CD4-positive, alpha-beta T cell treated with Interleukin-10 for 1 hour (primary cell): ENCODE results near the gene NFIB.

Experiments
- DNase-seq: peaks from one replicate; pipeline ENCODE4 v3.0.0-alpha.2; 2020

Gene NFIB

DNA sequence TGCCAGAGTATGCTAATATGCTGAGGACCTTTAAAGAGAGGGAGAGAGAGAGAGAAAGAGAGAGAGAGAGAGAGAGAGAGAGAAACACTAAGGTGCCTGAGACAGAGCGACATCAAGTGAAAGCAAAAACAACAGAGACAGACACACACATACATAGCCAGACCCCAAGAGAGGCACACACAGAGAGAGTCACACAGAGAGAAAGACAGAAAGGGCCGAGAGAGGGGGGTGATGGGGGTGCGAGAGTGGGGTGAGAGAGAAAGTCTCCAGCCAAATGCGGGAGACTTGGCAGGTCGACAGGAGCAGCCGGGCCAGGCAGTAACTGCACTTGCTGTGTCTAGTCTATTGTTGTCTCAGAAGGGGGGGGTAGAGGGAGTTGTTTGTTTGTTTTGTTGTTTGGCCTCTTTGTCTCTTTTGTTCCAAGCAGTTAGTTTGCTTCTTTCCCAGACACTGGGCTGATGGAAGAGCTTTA lies 30.1 kb upstream of the NFIB start:
- DNase-seq, result no peak

DNA sequence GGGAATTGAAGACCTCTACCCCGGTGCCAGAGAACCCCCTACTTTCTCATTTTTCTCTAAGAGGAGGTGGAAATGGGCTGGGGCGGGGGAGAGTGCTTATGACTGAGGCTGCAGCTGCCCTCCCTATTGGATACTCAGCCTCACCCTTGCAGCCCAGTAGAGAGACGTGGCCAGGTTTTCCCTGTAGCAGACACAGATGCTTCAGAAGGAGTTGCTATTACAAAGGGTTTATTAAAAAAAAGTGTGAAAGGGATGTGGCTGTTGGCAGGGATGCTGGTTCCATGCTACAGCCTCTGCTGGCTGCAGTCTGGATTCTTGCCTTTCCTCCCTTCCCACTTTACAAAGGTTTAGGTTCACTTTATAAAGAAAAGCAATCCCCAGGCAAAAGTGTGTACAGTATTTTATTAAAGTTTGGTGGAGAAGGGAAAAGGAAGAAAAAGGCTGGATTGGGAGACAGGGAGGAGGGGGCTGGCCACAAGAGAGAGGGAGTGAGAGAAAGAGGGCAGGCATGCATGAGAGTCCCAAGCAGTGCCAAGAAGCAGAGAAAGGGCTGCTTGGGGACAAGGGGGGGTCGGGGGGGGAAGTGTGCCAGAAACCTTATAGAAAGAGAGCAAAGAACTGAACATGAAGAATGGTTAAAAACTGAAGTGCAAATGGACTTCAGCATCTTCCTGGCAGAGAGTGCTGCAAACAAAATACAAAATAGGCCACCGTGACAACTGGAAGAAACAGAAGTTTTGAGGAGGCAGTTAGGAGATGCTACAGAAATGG lies 29.5 kb upstream of the NFIB start:
- no peak for DNase-seq

DNA sequence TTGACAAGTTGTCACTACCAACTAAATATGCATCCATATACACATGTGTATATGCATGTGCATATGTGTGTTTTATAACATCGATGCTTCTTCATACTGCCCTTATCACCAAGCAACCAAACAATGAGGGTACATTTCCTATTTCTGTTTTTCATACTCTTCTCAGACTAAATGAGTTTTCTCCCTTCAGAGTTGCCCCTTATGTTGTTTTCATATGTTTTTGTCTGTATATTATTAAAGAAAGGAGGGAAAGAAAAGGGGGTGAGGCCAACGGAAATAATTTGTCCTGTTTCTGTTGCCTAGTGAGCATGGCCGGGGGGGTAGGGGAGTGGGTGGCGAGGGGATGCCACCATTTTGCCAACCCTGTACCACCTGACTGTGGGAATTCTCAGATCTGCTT lies 28.8 kb upstream of the NFIB start:
- no peak for DNase-seq

DNA sequence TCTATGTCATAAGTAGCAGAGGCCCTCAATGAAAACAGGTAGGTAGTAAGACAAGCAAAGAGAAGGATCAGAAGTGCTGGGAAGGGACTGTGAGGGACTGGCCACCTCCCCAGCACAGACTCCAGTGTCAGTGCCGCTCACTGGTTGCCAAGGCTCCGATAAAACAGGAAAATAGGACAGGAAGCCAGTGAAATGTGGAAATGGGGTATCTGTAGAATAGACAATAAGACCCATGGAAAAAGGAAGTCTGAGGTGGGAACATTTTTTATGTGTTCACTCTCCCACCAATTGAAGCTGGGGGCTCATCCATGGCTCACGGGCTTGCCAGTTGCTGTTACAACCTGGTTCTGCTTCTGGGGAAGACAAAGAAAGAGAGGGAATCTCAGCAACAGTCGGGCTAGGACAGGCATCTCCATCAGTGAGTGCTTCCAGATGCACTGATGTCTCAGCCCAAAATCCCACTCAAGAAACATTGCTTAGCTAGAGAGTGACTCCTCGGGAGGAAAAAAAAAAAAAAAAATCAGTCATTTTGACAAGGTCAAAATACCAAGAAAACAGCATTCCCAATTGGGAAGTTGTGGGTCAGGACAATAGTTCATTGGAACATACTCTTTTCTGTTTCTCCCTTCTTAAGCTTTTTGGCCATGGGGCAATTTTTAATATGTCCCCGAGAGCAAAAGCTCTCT lies 27.6 kb upstream of the NFIB start:
- DNase-seq, result no peak

DNA sequence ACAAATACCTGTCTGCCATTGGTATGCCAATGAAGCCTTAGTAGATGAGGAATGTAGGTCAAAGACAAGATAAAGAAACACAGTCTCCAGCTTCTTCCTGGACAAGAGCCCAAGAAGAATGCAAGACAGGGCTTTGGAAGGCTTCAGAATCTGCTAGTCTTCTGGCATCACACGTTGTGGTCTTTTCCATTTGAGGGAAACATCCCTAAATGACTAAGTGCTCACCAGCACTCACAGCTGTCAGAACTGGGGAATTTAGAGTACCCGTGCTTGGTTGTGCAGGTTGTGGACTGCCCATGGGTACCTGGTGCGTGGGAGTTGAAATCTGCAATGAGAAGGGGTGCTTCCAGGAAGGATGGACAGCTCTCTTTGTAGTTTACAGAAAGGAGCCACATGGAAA lies 27.1 kb upstream of the NFIB start:
- no peak for DNase-seq

DNA sequence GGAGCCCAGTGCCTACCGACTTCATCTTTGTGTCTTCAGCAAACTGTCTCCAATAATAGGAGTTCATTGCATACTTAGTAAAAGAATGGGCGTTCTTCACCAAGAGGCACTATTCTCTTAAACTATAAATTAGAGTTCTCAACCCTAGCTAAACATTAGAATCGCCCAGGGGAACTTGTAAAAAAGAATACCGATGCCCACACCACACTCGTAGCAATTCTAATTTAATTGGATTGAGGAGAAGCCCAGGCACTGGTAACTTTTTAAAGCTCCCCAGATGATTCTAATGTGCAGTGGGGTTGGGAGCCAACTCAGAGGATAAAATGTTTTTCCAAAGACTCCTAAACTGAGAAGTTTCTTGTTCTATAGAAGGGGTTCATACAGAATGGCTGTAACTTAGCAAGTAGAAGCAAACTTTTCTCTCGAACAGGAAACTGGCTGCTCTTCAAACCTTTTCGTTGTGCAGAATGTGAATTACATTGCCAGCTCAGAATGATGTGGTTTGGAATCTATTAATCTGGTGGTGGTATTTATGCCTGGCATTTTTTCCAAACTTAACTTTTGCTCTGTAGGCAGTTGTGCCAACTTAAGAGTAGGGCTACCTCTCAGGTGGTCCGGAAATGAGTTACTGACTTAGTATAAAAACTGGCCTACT lies 26.4 kb upstream of the NFIB start:
- DNase-seq, result no peak

DNA sequence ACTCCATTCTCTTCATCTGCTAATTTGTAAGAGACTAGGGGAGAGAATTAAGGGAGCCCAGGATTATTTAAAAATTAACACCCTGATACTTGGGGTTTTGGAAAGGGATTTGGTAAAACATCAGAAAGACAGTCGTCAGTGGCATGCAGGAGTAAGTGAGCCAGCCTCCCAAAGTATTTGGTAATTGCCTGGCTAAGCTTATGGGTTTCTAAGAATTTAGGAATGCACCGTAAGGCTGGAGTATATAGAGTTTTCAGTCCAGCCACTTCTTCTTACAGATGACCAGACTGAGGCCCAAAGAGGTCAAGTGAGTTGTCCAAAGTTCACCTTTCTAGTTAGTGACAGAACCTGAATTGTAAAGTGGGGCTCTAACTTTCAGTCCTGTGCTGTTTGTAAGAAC lies 25.8 kb upstream of the NFIB start:
- no peak for DNase-seq

DNA sequence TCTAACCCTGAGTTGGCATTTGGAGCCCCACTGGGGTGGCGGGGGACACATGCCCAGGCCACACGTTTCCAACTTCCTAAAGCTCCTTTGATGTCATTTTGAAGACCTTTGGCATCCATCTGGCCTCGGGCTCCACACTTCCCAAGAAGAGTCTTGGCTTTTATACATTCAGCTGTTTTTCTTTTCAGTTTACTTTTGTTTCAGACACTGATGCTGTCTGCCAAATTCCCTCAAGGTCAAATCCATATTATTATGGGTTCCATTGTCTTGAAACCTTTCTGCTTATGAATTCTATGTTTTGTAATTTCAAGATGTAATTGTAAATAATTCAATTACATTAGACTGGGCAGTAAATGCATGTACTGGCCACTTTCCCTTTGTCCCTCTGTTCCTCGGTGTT lies 23.7 kb upstream of the NFIB start:
- no peak for DNase-seq

DNA sequence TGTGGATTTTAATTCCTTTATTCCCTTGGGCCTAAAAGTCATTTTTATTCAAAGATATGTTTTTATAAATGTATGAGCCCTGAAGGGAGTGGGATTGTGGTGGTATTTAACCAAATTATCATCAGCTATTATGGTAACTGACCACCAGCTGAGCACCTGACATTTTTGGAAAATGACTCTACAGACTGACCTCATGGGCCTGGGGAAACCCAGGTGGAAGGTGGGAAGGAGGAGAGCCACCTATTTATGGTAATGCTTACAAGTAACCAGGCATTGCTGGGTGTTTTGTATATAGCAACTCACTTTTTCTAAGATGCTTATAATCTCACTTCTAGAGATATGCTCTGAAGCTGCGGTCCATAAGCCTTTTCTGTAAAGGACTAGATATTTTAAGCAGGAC lies 22.3 kb upstream of the NFIB start:
- no peak for DNase-seq

DNA sequence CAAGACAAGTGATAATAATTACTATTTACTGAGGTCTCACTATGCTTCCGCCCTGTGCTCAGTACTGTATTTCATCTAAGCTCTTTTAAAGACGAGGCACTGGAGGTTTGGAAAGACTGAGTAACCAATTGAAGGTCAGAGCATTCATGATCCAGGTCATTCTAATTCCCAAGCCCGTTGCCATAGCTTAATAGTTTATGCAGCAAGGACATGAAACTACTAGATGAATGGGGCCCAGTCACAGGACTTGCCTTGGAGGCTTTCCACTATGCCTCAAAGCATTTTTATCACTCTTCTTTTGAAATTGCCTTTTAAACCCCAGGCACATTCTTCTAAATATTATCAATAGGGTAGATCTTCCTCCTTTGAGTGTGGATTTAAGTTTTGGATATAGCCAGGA lies 17.2 kb upstream of the NFIB start:
- DNase-seq, result no peak

DNA sequence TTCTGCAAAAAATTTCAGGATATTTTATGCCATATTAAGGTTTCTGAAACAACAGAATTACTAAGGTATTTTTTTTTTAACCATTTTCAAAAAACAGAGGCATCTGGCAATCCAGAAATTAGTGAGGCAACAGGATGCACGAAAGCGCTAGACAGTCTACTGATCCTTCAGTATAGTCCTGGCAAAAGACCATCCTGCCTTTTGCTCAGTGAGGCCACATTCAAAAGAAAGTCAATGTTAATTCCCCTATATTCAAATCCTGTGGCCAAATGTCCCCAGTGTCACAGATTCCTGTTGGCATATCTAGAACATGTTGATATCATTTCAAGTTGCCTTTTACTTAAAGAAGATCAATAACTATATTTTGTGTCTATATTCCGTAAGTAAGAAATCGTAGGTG lies 13.1 kb upstream of the NFIB start:
- no peak for DNase-seq

DNA sequence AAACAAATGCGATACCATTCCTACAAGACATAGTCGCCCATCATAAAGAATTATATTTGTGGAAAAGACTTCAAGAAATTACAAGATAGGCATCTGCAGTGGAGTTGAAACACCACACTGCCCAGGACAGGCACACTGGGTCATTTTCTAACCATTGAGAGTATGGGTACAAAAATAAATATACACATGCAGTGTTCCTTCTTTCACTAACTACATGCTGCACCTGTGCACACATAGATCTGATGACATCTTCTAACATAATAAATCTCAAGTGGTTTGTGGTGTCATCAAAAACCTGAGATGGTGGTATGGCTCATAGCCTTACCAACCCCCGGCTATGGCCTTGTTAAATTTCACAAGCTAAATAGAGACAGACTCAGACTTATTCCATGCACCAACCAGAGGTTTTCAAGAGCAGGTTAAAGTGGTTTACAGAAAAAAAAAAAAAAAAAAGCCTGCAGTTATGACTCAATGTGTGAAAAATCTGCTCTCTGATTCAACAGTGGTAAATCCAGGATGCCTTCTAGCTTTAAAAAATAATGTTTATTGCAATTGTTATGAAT lies 12.4 kb upstream of the NFIB start:
- no peak for DNase-seq

DNA sequence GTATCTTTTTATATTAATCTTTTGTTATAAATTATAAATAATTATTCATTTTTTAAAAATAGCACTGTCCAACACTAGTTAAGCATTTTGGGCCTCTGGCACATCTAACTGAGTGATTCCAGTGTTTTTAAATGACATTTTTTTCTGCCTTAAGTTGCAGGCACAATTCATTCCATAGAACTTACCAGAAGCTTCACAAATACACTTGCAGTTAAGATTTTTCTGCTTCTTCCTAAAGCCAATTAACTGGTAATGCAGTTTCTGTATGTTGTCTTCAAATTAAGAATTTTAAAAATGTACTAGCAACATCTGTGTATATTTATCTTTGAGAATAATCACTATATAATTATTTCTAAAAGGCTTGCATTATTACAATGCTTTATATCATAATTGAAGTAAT lies 11.2 kb upstream of the NFIB start:
- no peak for DNase-seq

DNA sequence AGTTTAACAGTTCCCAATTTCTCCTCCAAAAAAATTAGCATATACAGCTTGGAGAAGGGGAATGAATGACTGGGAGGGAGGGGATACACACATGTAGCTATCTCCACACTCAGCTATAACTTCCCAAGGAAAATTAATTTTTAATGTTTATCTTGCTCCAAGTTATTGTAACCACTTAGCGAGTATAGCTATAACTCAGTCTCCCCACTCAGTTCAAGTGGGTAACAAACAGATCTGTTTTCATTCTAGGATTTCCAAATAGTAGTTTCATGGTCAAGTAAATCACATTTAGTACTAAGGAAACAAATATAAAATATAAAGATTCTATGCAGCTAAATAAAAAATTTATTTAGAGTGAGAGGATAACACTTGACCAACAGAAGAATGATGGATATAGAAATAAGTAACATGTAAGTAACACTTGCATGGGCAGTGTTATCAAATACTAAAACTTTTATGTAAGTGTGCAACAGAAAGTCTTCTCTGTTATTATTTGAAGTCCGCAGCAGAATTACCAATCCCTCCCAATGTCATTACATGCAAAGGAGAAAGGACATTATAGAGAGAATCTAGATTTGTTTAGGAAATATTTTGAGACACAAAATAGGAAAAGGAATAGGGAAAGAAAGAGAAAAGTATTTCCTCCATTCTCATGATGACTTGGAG lies 10.2 kb upstream of the NFIB start:
- no peak for DNase-seq

DNA sequence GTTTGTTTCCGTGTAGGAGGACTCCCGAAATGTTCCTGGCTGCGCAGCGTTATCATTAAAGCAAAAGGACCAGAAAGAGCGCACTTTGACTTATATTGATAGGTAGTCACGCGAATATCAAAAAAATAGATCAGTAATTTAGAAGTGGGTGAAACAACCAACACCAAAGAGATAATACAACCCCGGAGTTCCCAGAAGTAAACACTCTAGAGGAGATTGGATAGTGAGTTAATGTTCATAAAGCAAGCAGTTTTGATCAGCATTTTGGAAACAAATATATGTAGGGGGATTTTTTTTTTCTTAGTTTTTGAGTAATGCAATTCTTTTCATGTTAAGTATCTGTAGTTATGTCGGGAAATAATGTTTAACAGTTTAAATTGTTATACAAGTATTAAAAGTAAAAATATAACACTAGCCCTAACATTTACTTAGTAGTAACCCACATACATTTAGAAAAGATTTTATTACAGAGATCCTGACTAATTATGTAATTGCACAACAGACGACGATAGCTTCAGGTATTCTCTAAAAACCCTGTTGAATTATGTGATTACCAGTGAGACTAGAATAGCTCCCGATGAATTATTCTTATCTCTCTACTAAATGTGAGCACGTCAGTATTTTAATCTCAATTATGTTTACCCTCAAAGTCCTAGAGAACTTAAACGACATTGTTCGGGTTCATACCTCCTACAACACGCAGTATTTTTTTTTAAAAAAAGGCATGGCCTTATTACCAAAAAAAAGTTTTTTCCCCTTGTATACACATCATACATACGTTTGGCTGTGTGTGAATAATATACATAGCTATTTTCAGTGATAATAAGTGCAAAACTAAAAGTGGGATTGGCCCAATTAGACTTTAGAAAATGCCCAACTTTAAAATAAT lies 9.4 kb upstream of the NFIB start:
- DNase-seq, result no peak

DNA sequence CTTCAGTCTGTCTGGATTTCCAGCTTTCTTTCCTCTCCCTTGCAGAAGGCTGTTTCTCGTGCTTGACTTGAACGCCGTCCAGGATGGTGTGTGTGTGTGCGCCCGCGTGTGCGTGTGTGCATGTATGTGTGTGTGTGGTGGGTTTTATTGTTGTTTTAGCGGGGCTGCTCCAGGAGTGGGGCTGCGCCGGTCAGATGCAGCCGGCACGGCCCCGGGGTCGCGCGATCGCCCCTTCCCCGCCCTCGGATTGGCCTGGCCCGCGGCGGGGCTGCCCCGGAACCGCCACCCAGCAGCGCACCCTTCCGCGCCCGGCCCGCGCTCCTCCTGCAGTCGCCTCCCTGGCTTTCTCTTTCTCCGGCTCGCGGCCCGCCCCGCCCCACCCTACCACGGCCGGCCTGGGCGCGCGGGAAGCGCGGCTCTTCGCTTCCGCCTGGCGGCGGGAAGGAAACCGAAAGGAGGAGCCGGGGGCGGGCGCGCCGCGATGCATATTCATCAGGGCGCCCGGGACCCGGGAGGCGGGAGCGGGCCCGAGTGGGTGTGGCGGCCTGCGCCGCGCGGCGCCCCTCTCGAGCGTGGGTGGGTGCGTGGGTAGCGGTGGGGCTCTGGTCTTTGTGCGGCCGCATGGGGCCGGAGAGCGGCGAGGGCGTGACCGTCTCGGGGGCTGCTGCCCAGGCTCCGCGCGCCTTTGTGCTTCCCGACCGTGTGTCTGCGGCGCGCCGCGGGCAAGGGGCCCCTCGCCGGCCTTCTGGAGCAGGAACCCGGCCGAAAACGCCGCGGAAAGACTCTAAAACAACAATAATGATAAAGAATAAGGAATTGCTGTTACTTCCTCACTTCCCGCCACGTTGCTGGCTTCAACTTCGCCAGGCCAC lies 8.5 kb upstream of the NFIB start:
- peak; percentile 76 for DNase-seq

DNA sequence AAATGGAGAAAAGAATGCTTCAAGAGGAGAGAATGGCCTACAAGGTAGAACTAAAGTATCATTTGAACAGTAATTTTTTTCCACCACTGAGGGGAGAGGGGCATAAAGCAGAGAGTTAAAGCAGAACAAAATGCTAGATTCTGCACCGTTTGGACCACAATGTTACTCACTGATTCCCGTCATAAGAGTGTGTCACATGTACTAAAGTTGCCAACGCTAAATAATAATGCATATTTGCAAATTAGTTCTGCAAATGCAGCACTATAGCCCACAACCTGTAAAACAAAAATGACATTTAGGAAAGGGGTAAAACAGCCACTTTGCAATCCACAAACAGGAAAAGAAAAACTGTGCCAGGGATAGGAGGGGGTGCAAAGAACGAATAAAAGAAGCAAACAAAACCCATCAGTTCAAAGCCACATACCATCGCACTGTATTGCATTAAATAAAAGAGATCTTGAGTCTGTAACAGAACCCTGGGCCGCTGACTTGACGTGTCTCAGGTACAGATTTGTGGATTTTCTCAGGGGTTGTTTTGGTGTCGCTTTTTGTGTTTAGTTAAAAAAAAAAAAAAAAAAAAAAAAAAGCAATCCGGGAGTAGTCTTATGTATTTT lies 7.7 kb upstream of the NFIB start:
- no peak for DNase-seq

DNA sequence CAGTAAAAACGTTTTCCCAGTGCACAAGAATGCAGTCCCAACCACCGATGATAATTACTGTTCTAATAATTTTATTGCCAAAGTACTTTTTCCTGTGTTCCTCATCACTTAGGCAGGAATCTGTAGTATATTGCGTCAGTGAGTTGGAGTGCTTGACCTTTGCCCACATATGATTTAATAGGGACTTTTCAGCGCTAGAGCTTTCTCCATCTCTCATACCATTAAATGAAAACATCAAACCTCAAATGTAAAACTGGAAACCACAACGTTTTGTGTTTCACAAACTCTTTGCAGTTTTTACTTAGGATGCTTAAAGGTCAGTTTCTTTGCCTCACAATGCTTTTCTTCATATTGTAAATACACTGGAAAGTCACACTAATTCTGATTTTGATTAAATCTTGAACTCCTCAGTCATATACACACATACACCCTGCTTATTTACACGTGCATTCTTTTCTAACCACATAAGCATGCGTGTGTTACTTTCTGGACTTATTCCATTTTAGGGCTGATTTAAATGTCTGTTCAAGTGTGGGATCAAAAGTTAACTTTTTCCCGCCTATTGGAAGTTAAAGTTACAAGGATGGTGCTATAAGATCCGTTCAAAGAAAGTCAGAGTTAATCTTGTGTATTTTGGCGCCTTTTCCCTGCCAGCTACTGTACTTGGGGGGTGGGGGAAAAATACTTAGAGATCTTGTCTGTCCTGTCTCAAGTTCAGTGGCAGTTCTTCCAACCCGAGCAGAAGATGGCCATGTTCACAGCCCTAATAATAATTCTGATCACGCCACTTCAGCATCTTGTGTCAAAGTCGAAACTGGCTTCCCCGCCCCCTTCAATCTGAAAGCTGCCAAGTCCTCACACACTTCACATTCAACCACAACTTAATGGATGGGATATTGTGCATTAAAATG lies 6.6 kb upstream of the NFIB start:
- DNase-seq, result no peak

DNA sequence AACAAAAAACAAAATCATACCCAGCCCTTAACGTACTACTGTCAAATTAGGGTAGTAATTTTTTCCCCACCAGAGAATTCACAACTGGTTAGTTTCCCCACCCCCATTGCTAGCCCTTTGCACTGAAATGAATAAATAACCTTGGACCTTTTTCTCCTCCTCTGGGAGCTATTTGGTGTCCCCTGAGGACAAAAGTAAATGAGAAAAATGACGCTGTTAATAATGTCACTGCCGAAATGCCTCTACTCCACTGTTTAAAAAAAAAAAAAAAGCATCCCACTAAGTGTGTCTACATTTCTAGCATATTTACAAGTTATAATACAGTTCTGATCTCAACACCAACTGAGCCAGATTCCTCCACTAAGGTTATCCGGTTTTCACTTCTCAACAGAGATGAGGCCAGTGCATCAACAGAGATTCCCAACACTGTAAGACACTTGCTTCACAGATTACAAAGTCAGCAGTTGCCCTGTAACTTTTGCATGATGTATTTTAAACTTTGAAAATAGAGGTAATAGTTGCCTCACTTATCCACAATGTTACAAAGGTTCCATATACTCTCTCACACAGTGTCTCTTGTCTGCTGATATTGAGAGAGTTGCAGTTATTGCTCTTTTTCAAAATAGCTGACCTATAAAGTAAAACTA lies 5.1 kb upstream of the NFIB start:
- DNase-seq, result no peak
